ENCODE results near the gene DUSP19.
A peak's percentile ranks its signal among the peaks of the same experiment; 100 is the strongest.

DNA sequence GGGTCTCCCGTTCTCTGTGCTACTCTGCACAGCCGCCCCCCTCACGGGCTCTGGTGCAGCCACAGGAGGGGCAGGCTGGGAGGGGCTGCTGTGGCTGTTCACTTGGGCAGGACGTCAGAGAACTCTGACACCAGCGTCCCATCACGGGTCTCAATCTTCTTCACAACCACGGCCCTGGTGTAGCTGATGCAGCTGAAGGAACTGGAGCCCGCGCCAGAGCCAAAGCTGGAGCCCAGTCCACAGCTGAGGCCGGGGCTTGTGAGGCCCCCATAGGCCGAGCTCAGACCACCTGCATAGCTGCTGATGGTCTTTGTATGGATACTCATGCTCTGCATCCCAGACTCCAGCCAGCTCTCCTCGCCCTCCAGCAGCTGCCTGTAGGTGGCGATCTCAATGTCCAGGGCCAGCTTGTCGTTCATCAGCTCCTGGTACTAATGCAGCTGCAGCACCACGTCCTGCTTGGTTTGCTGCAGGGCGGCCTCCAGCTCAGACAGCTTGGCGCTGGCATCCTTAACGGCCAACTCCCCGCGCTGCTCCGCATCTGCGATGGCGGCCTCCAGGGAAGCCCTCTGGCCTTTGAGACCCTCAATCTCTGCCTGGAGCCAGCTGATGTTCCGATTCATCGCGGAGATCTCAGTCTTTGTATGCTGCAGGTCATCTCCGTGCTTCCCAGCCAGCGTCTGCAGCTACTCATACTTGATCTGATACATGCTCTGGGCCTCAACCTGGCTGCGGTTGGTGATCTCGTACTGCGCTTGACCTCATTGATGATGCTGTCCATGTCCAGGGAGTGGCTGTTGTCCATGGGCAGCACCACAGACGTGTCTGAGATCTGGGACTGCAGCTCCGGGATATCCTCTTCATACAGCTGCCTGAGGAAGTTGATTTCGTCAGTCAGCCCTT is 7.4 kb upstream of the DUSP19 start:
- TF ChIP-seq, protein P1, sequence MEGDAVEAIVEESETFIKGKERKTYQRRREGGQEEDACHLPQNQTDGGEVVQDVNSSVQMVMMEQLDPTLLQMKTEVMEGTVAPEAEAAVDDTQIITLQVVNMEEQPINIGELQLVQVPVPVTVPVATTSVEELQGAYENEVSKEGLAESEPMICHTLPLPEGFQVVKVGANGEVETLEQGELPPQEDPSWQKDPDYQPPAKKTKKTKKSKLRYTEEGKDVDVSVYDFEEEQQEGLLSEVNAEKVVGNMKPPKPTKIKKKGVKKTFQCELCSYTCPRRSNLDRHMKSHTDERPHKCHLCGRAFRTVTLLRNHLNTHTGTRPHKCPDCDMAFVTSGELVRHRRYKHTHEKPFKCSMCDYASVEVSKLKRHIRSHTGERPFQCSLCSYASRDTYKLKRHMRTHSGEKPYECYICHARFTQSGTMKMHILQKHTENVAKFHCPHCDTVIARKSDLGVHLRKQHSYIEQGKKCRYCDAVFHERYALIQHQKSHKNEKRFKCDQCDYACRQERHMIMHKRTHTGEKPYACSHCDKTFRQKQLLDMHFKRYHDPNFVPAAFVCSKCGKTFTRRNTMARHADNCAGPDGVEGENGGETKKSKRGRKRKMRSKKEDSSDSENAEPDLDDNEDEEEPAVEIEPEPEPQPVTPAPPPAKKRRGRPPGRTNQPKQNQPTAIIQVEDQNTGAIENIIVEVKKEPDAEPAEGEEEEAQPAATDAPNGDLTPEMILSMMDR (conservative IDR thresholded peaks at IDR 0.05) = peak; percentile 69
- no peak for TF ChIP-seq ZFX (IDR thresholded peaks at IDR 0.05)

All from C4-2B (cell line).